HG03196 (cell line): ENCODE results near the gene ARL8B.
"Not testable (repeated sequence)": the region's sequence is repeated elsewhere in the genome, so short reads cannot be mapped to it uniquely, and the experiment has no call there.

Experiments used
- ATAC-seq: cut with Tn5 transposase; IDR thresholded peaks from one replicate; pipeline ENCODE4 v1.9.1; 2021; ENCODE audit not compliant: unreplicated experiment

The ARL8B gene

DNA sequence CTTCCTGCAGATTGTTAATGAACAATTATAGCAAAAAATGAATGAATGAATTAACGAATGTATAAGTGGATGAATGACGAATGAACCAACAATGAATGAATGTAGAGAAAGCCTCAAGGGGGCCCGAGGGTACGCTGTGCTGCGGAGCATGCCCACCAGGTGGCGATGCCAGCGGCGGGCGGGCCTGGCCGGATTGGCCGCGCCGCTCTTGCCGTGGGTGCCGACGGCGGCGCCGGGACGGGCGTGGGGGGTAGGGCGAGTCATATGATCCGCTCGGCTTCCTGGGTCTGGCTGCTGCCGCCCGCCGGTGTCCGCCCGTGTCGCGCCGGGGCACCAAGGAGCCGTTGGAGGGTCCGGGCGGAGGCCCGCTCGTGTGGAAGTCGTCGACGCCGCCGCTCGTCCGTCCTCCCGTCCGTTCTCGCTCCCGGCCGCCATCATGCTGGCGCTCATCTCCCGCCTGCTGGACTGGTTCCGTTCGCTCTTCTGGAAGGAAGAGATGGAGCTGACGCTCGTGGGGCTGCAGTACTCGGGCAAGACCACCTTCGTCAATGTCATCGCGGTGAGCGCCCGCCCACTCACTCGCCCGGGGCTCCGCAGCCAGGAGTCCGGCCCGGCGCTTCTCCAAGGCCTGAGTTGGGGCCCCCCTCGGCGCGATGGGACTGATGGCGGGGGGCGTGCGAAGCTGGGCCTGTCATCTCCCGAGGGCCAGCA is at the start of gene ARL8B:
Gene ARL8B (plus strand): TSS at position 263 of the 711 bp plus-strand sequence. CDS start 174 bp downstream, at position 437.
- peak; percentile 98 for ATAC-seq

DNA sequence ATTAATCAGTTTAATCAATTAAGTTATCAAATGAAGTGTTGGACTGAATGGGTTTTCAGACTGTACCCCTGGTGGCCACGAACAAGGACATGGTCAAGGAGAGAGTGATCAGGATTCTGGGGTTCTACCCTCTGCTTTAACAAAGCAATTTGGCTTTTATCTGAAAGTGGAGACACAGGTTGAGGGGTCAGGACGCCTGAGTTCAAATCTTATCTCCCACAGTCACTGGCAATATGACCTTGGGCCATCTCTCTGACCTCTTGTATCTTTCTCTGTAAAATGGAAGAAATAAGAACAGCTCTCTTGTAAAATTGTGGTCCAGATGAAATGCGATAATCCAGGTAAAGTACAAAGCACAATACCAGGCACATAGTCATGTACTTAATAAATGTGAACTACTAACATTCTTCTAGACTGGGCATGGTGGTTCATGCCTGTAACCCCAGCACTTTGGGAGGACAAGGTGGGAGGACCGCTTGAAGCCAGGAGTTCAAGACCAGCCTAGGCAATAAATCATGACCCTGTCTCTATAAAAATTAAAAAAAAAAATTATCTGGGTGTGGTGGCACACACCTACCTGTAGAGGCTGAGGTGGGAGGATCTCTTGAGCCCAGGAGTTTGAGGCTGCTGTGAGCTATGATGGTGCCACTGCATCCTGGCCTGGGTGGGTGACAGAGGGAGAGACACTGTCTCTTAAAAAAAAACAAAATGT is 48.6 kb upstream of the ARL8B start:
- ATAC-seq, result no peak

DNA sequence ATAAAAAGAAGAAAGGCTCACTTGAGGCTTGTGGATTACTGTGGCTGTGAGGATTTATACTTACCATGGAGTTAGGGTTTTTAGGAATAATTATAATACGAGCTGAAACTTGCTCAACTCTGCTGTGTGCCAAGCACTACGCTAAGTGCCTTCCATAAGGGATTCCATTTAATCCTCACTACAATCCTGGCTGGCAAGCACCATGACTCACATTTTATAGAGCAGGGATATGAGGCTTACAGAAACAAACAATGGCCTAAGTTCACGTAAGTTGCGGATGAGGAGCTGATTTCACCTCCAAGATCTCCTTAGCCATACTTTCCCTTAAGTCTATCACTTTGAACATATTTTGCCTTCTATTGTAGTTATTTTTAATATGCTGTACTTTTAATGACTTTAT is 43.9 kb upstream of the ARL8B start:
- ATAC-seq, result no peak

DNA sequence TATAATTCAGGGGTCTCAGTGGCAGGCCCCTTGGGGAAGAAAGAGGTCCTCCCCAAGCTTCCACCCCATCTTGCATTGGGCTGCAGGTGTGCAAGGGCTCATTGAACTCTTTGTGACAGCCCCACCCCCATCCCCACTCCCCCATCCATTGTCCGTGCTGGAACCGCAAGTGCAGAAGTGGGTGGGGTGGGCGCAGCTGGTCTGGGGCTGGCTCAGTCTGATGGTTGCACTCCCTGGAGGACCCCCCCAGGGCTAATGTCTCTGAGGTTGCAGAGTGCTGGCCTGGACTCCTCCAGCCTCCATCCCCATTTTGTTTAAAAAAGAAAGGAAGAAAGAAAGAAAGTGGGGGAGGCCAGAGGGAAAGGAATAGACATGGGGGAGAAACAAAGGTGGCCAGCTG is 42.3 kb upstream of the ARL8B start:
- no peak for ATAC-seq

DNA sequence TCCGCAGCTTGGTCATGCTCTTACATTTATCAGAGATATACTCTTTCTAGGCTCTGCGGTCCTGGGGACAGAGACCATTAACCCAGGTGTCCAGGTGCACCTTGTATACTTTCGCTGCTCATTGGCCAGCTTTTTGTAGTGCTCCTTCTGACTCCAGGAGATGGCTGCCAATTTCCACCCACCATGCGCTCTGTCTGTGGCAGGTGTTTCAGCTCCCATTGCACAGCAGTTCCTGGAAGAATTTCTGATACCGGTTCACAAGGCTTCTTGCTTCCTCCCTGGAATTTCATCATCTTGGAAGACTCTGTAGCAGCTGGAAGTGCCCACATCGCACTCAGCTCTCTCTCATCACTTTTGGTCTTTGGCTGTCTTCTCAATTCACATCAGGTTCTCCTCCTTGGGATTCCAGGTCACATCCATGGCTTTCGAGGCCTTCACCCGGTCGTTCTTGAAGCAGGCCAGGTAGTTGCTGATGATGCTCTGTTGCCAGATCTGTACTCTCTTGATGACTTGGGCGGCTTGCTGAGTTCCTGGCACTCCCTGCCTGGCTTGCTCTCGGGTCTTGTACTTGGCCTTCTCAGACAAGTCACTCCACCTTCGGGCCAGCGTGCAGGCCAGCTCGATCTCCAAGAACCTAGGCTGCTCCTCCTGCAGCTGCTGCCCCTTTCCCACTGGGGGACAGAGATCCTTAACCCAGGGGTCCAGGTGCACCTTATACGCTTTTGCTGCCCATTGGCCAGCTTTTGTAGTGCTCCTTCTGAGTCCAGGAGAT is 41.1 kb upstream of the ARL8B start:
- ATAC-seq, result no peak

DNA sequence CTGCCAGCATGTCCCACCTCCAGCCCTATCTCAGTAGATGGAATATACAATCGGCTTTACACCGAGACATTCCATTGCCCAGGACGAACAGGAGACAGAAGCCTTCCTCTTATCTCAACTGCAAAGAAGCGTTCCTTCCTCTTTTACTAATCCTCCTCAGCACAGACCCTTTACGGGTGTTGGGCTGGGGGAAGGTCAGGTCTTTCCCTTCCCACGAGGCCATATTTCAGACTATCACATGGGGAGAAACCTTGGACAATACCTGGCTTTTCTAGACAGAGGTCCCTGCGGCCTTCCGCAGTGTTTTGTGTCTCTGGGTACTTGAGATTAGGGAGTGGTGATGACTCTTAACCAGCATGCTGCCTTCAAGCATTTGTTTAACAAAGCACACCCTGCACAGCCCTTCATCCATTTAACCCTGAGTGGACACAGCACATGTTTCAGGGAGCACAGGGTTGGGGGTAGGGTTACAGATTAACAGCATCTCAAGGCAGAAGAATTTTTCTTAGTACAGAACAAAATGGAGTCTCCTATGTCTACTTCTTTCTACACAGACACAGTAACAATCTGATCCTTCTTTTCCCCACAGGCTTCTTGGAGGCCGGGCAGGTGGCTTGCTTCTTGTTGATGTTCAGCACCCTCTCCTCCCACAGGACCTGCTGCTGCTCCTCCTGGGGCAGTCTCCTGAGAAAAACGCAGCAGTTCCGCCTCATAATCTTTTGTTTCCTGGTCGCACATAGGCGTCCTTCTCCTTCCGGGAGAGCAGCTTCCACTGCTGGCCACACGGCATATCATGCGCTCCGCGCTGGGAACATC is 39.9 kb upstream of the ARL8B start:
- ATAC-seq, result not testable (repeated sequence)

DNA sequence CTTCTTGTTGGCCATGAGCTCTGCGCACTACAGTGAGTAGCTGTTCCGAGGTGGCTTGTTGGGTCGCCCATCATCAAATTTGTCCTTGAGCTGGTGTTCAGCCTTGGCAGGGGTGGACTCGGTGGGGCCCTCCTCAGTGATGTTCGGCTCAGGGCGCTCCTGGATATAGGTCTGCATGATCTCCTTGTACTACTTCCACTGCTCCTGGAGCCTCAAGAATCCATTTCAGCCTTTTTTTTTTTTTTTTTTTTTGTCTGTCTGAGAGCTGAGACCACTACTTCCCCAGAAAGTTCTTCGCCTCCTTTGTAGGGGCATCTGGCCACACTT is 39.3 kb upstream of the ARL8B start:
- no peak for ATAC-seq

DNA sequence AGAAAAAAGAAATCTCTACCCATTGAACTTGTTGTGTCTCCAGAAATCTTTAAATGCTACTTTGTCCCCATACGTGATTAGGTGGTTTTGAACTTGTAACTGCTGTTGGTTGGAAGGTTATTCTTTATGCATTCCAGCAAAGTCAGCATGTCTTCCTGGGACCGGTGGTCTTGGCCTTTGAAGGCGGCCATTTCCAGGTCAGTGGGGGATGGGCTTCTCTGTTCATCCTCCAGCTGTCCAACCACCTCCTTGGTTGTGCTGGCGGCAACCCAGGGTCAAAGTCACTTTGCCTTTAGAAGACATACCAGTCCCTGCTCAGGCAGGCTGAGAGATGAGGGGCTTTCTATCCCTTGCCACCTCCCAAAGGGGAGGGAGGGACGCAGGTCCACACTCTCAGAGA is 37.9 kb upstream of the ARL8B start:
- ATAC-seq, result no peak

DNA sequence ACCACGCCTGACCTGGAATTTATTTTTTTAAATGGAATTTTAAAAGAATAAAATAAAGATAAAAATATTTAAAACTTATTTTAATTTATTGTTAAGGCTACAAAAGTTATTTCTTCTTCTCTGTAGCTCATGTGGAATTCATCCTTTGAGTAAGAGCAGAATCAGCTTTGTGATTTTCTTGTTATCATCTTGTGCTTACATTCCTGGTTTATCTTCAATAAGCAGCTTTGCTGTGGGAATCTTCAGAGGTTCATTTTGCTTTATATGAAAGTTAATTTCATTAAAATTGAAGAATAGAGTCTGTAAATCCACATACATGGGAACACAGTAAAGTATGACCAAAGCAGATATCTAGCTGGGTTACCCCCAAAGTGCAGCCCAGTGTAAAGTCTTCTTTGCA is 35.4 kb upstream of the ARL8B start:
- no peak for ATAC-seq

DNA sequence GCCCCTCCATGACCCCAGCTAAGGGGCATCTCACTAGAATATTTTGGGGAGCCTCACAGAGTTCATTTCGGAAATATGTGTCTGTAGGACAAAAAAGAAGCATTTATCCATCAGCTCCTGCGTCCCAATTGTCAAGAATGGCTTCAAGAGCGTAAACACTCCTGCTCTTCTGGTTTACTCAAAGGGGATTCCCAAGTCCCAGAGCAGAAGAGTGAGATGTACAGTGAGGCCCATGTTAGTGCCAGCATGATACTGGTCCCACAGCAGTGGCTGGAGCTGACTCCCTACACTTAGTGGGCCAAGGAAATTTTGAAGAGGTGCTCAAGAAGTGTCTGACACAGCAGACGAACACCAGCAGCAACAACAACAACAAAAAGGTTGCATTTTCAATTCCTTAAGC is 34.9 kb upstream of the ARL8B start:
- ATAC-seq, result no peak

DNA sequence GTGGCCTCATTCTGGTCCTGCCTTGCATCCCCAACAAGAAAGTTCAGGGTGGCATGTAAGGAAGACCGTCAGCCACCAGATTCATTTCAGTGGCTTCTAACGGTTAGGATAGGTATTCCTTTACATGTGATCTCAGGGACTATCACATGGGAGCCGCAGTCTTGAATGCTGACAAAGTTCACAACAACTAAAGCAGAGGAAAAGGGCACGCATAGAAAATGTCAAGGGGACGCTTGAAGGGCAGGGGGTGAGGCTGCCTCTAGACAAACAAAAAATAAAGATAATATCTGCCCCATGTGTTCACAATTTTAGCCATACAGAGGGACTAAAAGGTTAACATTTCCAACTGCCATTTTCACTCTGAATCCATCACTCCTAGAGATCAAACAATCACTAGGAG is 31.9 kb upstream of the ARL8B start:
- no peak for ATAC-seq

DNA sequence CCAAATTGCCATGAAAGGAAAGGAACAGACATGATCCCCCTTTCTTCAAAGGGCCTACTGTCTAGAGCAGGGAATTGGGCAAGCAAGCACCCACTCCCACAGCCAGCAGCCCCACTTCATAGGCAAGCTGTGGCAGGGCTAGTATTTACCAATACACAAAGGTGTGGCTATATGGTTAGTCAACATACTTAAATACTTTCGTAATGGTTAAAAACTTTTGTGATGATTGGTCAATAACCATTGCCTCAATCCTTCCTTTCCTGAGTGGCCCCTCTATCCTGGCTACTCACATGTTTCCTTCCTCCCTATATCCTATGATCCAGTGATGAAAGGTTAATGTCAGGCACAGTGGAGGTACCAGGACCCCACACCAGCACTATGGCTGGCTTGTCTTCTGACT is 30.1 kb upstream of the ARL8B start:
- ATAC-seq, result no peak

DNA sequence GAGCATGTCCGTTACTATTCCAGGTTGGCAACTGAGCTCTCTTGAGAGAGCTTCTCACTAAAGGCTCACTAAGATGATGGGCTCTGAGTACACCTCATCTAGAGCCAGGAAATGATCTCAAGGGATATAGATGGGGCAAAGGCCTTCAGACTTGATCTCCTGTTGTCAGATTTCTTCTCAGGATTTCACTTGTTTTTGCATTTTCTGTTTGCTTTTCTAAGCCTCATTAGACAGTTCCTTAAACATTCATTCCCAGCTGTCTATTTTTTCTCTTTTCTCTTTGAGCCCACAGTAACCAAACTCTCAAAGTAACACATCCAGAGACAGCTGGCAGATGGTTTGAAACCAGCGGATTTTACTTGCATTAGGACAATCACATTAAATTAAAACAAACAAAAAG is 28.4 kb upstream of the ARL8B start:
- ATAC-seq, result no peak

DNA sequence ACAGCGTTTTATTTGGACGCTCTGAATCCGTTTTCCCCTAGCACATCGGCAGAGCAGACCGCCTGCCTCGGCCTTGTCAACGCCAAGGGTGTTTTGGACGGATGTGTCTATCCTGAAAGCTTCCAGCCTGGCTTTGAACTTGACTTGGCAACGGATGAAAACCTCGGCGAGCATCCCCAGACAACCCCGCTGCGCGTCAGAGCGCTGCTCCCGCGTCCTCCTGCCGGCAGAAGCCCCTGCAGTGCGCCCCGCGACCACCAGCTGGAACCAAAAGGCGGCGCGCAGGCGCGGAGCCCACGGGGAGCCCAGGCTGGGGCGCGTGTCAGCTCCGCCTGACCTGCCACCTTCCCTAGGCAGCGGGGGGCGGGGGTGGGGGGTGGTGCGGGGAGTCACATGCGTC is 26.2 kb upstream of the ARL8B start:
- ATAC-seq, result no peak

DNA sequence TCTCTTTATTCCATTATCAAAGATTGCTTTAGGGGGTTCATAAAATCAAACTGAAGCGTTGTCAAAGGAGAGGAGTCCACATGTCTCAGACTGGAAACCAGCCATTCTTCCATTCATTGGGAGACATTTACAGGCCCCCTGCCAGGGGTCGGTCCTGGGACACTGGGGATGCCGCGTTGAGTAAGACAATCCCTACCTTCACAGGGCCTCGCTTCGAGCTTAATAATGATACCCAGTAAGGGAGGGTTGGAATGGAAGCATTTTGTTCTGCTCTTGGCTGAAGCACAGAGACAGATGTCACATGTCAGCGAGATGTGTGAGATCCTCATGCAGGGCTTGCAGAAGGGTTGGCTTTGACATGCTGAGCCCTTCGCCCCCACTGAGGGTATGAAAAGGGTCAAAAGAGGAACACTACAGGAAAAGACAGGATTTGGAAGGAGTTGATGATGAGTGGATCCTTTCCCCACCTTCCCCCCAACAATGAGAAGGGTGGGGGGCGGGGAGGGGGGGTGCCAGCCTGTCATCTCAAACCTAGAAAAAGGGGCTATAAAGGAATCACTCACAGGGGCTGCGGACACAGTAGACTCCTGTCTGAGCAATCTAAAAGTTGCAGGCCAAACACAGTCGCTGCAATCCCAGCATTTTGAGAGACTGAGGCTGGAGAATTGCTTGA is 25.6 kb upstream of the ARL8B start:
- ATAC-seq, result no peak

DNA sequence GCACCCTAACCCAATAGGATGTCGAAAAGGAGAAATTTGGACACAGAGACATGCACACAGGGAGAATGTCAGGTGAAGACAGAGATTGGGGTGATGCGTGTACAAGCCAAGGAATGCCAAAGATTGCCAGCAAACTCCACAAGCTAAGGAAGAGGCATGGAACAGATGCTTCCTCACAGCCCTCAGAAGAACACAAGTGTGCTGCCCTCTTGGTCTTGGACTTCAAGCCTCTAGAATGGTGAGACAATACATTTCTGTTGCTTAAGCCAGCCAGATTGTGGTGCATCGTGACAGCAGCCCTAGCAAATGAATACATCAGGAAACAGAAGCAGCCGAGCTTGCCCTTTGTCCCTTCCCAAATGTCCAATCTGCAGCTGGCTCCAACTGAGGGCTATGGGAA is 23.7 kb upstream of the ARL8B start:
- ATAC-seq, result no peak

DNA sequence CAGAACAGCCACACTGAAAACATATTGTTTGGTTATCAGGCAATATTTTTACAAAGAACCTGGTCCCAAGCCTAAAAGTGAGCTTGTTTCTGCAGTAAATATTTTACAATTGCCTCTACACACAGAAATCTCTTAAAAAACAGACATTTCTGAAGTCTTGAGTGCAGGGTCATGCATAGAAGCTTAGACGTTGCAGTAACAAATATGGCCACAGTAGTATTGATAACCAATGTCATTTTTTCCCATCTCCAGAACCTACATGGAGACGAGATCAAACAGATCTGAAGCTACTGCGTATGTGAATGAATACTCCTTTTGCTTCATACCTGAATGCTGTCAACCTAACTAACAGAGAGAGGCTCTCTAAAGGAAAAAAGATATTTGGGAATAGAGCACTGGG is 19.6 kb upstream of the ARL8B start:
- ATAC-seq, result no peak

DNA sequence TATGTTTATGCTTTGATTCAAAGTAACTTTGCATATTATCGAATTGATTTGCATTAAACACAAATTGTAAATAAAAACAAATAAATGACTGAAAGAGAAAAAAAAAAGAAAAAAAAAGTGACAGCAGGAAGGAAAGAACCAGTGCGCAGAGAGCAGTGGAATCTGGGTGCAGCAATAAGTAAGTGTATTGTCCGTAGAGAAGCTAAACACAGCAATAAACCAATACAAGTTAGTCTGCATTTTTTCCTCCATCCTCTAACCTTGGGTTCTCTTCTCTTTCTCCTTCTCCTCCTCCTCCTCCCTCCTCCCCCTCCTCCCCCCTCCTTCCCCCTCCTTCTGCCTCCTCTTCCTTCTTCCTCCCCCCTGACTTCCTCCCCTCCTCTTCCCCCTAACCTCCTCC is 18.3 kb upstream of the ARL8B start:
- no peak for ATAC-seq

DNA sequence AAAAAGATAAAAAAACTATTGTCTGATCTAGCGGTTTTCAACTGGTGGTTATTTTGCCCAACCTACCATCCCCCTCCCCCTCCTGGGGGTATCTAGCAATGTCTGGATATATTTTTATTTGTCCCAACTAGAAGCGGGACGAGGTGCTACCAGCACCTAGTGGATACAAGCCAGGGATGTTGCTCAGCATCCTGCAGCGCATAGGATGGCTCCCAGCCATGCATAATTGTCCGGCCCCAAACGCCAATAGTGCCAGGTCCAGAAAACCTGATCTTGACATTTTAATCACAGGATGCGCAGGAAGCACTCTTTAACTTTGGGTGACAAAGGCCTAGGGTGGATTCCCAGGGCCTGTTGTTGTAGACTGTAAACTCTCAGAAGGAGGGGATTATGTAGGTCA is 17.0 kb upstream of the ARL8B start:
- ATAC-seq, result no peak

DNA sequence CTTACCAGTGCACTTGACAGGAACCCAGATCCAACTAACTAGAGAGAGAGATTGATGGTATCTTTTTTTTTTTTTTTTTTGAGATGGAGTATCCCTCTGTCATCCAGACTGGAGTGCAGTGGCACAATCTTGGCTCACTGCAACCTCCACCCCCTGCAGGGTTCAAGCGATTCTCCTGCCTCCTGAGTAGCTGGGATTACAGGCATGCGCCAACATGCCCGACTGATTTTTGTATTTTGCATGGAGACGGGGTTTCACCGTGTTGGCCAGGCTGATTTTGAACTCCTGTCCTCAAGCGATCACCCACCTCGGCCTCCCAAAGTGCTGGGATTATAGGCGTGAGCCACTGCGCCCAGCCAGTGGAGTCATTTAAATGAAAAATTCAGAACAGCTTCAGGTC is 15.7 kb upstream of the ARL8B start:
- not testable (repeated sequence) for ATAC-seq

DNA sequence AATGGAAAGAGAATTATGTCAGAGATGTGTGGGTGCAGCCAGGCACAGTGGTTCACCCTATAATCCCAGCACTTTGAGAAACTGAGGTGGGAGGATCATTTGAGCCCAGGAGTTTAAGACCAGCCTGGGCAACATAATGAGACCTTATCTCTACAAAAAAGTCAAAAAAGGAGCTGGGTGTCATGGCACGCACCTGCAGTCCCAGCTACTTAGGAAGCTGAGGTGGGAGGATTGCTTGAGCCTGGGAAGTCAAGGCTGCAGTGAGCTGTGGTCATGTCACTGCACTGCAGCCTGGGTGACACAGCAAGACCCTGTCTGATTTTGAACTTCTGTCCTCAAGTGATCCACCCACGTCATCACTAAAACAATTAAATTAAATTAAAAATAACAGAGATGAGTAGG is 15.2 kb upstream of the ARL8B start:
- not testable (repeated sequence) for ATAC-seq
